Measurements from ENCODE around the gene FRAS1.

Gene FRAS1

DNA sequence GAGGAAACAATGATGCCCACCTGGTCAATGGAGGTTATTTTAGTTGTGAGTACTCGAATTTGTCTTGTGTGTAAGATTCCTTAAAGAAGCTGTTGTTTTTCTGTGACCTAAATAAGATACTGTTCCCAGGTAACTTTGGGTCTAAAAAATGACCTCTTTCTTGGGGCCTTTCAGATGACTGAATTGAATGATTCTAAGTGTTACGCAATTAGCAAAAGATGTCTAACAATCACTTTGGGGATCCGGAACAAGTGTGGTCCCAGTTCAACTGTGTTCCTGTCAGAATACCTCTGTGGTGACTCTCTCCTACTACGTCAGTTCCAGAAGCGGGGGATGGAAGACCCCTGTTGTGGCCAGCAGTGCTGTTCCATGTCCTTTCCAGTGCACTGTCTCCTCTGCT is 99.4 kb downstream of the FRAS1 start:
- DNase-seq (ENCODE audit: extremely low read depth, low read depth): no peak
- no peak overlapping the region for H3K4me3 ChIP-seq (replicated peaks; ENCODE audit: low read depth, low read length)
- TF ChIP-seq, protein P1, sequence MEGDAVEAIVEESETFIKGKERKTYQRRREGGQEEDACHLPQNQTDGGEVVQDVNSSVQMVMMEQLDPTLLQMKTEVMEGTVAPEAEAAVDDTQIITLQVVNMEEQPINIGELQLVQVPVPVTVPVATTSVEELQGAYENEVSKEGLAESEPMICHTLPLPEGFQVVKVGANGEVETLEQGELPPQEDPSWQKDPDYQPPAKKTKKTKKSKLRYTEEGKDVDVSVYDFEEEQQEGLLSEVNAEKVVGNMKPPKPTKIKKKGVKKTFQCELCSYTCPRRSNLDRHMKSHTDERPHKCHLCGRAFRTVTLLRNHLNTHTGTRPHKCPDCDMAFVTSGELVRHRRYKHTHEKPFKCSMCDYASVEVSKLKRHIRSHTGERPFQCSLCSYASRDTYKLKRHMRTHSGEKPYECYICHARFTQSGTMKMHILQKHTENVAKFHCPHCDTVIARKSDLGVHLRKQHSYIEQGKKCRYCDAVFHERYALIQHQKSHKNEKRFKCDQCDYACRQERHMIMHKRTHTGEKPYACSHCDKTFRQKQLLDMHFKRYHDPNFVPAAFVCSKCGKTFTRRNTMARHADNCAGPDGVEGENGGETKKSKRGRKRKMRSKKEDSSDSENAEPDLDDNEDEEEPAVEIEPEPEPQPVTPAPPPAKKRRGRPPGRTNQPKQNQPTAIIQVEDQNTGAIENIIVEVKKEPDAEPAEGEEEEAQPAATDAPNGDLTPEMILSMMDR (IDR thresholded peaks at IDR 0.05; ENCODE audit: low read depth, low read length, missing control alignments): no peak

DNA sequence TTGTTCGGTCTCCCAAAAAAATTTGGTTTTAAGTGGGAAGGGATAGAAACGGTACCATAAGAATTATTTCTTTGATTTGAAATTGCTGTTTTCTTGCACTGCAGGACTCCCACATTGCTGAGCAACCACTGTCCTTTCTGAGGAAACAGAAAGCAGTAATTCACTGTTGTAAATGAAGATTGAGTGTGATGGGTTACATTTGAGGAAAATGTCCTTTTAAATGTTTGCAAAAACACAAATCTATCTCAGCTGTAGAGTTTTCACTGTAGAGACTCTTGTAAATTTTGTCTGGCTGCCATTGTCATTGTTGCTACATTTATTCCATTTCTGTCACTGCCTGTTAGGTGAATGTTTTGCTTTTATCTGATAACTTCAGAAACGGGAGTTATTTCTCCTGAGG is 105.2 kb downstream of the FRAS1 start:
- no peak for DNase-seq (ENCODE audit: extremely low read depth, low read depth)
- TF ChIP-seq, protein P1 (IDR thresholded peaks at IDR 0.05; ENCODE audit: low read depth, low read length, missing control alignments): no peak
- H3K4me3 ChIP-seq (replicated peaks; ENCODE audit: low read depth, low read length): no peak overlapping the region

DNA sequence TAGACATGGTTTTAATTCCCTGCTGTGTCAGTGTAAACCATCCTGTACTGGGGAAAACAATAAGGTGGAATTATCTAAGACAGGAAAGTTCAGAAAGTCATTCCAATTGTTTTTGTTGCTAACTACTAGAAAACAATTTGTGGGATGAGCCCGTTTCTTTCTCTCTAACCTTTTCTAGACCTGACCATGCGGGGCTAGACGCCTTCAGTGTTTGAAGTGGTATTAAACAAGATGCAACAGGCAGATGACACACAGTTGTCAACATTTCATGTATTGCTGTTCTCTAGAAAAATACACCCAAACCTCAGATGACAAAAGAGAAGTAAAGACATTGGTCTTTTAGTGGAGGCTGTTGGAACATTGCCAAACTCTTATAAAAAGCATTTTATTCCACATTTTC is 105.7 kb downstream of the FRAS1 start:
- TF ChIP-seq, protein P1 (IDR thresholded peaks at IDR 0.05; ENCODE audit: low read depth, low read length, missing control alignments): no peak
- DNase-seq (ENCODE audit: extremely low read depth, low read depth): no peak
- H3K4me3 ChIP-seq (replicated peaks; ENCODE audit: low read depth, low read length): no peak overlapping the region

DNA sequence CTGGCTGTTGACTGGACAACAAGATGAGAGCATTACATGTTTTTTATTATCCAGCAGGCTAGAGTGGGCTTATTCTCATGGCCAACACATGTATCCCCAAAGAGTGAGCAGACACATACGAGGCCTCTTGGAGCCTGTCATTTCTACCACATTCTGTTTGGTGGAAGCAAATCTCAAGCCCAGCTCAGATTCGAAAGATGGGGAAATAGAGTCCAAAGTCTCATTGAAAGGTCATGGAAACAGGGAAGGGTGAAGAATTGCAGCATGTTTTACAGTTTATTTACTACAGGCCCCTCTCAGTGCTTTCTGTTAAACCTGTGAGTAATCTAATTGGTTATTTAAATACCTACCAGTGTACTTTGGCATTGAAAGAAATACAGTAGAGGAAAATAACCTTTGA is 108.6 kb downstream of the FRAS1 start:
- TF ChIP-seq, protein P1 (IDR thresholded peaks at IDR 0.05; ENCODE audit: low read depth, low read length, missing control alignments): no peak
- no peak for DNase-seq (ENCODE audit: extremely low read depth, low read depth)
- H3K4me3 ChIP-seq (replicated peaks; ENCODE audit: low read depth, low read length): no peak overlapping the region

DNA sequence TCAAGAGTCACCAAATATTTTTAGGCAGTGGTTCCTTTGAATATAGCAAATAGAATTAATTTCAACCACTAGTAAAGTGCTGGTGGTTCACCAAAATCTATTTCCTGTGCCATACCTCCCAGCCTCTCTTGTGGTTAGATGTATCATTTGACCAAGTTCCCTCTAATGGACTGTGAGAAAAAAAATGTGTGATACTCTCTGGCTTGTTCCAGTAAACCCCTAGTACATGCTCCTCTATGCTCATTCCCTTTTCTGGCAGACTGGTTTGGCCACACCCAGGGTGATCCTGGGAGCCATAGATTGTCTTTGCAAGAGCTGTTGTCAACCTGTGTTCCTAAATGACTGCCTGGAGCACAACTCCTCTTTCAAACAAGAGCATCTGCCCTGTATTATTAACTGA is 109.5 kb downstream of the FRAS1 start:
- DNase-seq (ENCODE audit: extremely low read depth, low read depth): peak; percentile 2
- H3K4me3 ChIP-seq (replicated peaks; ENCODE audit: low read depth, low read length): no peak overlapping the region
- TF ChIP-seq, protein P1 (IDR thresholded peaks at IDR 0.05; ENCODE audit: low read depth, low read length, missing control alignments): no peak

DNA sequence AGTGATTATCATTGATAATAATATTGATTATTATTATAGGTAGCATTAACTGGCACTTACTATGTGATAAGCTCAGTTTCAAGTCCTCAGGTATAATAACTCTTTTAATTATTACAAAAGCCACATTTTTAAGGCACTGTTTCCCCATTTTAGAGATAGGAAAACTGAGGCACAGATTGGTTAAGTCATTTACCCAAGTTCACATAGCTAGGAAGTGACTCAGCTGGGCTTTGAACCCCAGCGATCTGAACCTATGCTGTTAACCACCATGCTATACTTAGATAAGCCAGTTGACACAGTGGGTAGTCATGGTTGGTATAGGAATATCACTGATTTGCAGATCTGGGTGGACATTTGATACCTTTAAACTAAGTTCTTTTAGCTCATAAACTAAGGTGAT is 110.4 kb downstream of the FRAS1 start:
- no peak for DNase-seq (ENCODE audit: extremely low read depth, low read depth)
- TF ChIP-seq, protein P1 (IDR thresholded peaks at IDR 0.05; ENCODE audit: low read depth, low read length, missing control alignments): no peak

DNA sequence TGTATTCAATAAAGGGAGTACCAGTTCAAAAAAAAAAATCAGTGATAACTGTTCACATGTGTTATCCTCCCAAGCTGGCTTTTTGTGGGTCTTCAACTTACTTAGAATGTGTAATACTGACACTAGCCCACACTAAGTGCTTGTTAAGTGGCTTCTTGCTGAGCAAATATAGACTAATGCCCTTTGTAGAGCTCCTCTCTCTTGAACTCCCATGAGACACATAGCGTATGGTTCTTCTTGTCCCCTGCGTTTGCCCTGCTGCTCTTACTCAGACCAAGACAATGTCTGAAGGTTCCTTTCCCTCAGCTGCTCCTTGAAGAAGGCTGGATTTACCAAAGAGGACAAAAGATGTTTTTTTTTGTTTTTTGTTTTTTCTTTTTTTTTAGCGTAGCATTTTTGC is 110.9 kb downstream of the FRAS1 start:
- DNase-seq (ENCODE audit: extremely low read depth, low read depth): no peak
- no peak overlapping the region for H3K4me3 ChIP-seq (replicated peaks; ENCODE audit: low read depth, low read length)
- TF ChIP-seq, protein P1 (IDR thresholded peaks at IDR 0.05; ENCODE audit: low read depth, low read length, missing control alignments): no peak

More for the DNA sequence above, 110.4 kb downstream of the FRAS1 start:
- H3K4me3 ChIP-seq (replicated peaks; ENCODE audit: low read depth, low read length): no peak overlapping the region

Measured in HFF-Myc (cell line).